Panc1 (cell line): Measurements from ENCODE around the gene NXPH2. TPM values are rescaled to one million over a fixed set of nuclear protein-coding genes. Genes with fewer than 3 reads are reported as not detected.

Experiments used
- ATAC-seq: fragments of 200-7000 bp; cut with Tn5 transposase; 2 replicates; pipeline ENCODE4 v1.9.1; 2020; ENCODE audit warnings: mild to moderate bottlenecking, moderate library complexity
- BruUV-seq: library from RNA; stranded (reverse); fragments of 400-500 nt; replicated peaks from 2 replicates; lab custom pipeline; 2021; lab: Mats Ljungman, UMichigan
- CTCF ChIA-PET: fragments of 300-600 bp; sonication (Branson Sonifier 250); formaldehyde crosslinking; loops from one replicate; lab custom pipeline; 2022; ENCODE audit warnings: antibody characterized with exemption; lab: Charles Lee
- POLR2A ChIA-PET: fragments of 300-600 bp; sonication (Branson Sonifier 250); formaldehyde crosslinking; loops from one replicate; lab custom pipeline; 2022; ENCODE audit warnings: antibody characterized with exemption; lab: Charles Lee
- DNase-seq: peaks from one replicate; pipeline ENCODE4 v3.0.0-alpha.2; 2010; ENCODE audit warnings: low read depth, low spot score
- H3K27ac ChIP-seq: 2 replicates; pipeline ENCODE4 v1.5.1; 2011; ENCODE audit warnings: mild to moderate bottlenecking, low read length, inconsistent platforms
- H3K27me3 ChIP-seq: fragments of 200-500 bp; sonication (Bioruptor generic); 2 replicates; pipeline ENCODE4 v1.6.0; 2014; ENCODE audit warnings: low read length, inconsistent platforms; ENCODE audit not compliant: control insufficient read depth, insufficient read depth
- H3K36me3 ChIP-seq: fragments of 200-500 bp; sonication (Bioruptor generic); 2 replicates; pipeline ENCODE4 v1.5.1; 2014; ENCODE audit warnings: inconsistent platforms, mild to moderate bottlenecking, low read length, moderate library complexity; ENCODE audit not compliant: control insufficient read depth, insufficient read depth
- H3K4me1 ChIP-seq: 2 replicates; pipeline ENCODE4 v1.5.1; 2011; ENCODE audit warnings: inconsistent platforms, mild to moderate bottlenecking, low read length, moderate library complexity; ENCODE audit not compliant: control insufficient read depth, insufficient read depth
- H3K4me3 ChIP-seq, 2 experiments: 2 replicates each; pipeline ENCODE4 v1.5.1; 2011 to 2012; ENCODE audit warnings: low read depth in 2 of 2, low read length in 2 of 2, mild to moderate bottlenecking in 2 of 2, inconsistent platforms in 1 of 2, moderate library complexity in 1 of 2
- H3K9me3 ChIP-seq: fragments of 200-500 bp; sonication (Bioruptor generic); 2 replicates; pipeline ENCODE4 v1.5.1; 2014; ENCODE audit warnings: low read depth, mild to moderate bottlenecking, inconsistent platforms, low read length, moderate library complexity; ENCODE audit not compliant: control insufficient read depth, insufficient read depth
- POLR2AphosphoS5 ChIP-seq: IDR thresholded peaks from 2 replicates; pipeline ENCODE4 v1.6.1; 2012; ENCODE audit warnings: mild to moderate bottlenecking, low read depth, low read length, moderate library complexity
- SIN3A ChIP-seq: IDR thresholded peaks from 2 replicates; pipeline ENCODE4 v1.6.1; 2012; ENCODE audit warnings: low read depth, mild to moderate bottlenecking, low read length, moderate library complexity, borderline replicate concordance; ENCODE audit not compliant: insufficient read depth
- TCF7L2 ChIP-seq: IDR thresholded peaks from 2 replicates; pipeline ENCODE4 v1.6.1; 2011; ENCODE audit warnings: mild to moderate bottlenecking, low read depth, low read length, inconsistent platforms
- in situ Hi-C: cut with HindIII; loops from 2 replicates; pipeline ENCODE4 v1.10.0; 2016; ENCODE audit warnings: low sequenced_read_pairs, low pct_unique_long_range_greater_than_20kb
- intact Hi-C: fragments of 100-400 bp; cut with micrococcal nuclease; formaldehyde crosslinking; loops from one replicate; pipeline ENCODE4 v1.10.0; 2022; ENCODE audit not compliant: unreplicated experiment
- total RNA-seq: library from RNA; stranded (reverse); gene quantifications from one replicate; pipeline ENCODE4 v1.2.1, GENCODE V29; 2021; ENCODE audit not compliant: unreplicated experiment
- TF ChIP-seq, protein P1 (sequence below): fragments of 450-650 bp; IDR thresholded peaks from 2 replicates; pipeline ENCODE4 v1.5.1; 2017; ENCODE audit warnings: mild to moderate bottlenecking
- TF ChIP-seq, protein P2 (sequence below), 2 experiments: IDR thresholded peaks; 2 replicates each; pipeline ENCODE4 v1.6.1; 2011 to 2012; ENCODE audit warnings: low read depth in 2 of 2, control low read depth in 1 of 2, low read length in 1 of 2, mild to moderate bottlenecking in 1 of 2, moderate library complexity in 1 of 2; ENCODE audit not compliant: insufficient read depth in 1 of 2

Gene NXPH2
- total RNA-seq, 1 experiment from 2014 or later = 5.4 TPM

DNA sequence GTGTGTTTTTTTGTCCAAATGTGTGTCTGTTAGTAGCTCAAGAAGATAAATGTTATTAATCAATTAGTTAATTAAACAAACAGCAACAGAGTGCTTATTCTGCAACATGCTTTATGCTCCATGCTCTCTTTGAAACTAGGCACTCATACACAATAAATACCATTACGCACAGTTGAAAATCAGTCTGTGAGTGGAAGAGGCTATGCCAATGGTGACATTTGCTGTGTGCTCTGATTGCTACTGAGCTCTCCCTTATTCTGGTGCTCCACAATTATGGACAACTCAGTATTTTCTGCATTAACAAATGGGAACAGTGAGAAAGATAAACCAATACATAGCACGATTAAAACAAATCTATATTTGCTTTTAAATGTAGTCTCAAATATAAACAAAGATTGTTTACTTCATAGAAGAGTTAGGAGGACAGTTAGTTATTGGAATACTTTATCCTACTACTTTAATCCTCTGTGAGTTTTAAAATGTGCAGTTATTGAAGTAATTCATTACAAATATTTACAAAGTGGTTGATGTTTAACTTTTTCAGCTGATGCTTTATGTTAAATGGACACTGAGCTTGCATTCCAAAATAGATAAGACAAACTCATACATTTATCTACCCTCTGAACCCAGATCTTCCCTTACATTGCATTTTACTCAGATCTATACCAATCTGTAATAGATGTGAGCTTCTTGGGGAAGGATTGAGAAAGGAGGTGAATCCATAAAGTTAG lies 55.3 kb downstream of the NXPH2 start:
- Histone ChIP-seq H3K36me3 (no peaks in the 10 kb centered on the region), H3K27me3 (no peaks in the 10 kb centered on the region), H3K4me1 (no peaks in the 10 kb centered on the region; the same call in 1 of the 2 replicates), H3K4me3 (no peak overlapping the region), H3K9me3 (no peaks in the 10 kb centered on the region), H3K27ac (no peak overlapping the region)
- CTCF ChIA-PET = no interaction called here
- ATAC-seq (no peak), DNase-seq (no peak)
- in situ Hi-C loops (no loop called here), intact Hi-C loops (no loop called here)
- TF ChIP-seq POLR2AphosphoS5 = no peak
- TF ChIP-seq, protein P1, sequence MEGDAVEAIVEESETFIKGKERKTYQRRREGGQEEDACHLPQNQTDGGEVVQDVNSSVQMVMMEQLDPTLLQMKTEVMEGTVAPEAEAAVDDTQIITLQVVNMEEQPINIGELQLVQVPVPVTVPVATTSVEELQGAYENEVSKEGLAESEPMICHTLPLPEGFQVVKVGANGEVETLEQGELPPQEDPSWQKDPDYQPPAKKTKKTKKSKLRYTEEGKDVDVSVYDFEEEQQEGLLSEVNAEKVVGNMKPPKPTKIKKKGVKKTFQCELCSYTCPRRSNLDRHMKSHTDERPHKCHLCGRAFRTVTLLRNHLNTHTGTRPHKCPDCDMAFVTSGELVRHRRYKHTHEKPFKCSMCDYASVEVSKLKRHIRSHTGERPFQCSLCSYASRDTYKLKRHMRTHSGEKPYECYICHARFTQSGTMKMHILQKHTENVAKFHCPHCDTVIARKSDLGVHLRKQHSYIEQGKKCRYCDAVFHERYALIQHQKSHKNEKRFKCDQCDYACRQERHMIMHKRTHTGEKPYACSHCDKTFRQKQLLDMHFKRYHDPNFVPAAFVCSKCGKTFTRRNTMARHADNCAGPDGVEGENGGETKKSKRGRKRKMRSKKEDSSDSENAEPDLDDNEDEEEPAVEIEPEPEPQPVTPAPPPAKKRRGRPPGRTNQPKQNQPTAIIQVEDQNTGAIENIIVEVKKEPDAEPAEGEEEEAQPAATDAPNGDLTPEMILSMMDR = no peak
- TF ChIP-seq, protein P2, sequence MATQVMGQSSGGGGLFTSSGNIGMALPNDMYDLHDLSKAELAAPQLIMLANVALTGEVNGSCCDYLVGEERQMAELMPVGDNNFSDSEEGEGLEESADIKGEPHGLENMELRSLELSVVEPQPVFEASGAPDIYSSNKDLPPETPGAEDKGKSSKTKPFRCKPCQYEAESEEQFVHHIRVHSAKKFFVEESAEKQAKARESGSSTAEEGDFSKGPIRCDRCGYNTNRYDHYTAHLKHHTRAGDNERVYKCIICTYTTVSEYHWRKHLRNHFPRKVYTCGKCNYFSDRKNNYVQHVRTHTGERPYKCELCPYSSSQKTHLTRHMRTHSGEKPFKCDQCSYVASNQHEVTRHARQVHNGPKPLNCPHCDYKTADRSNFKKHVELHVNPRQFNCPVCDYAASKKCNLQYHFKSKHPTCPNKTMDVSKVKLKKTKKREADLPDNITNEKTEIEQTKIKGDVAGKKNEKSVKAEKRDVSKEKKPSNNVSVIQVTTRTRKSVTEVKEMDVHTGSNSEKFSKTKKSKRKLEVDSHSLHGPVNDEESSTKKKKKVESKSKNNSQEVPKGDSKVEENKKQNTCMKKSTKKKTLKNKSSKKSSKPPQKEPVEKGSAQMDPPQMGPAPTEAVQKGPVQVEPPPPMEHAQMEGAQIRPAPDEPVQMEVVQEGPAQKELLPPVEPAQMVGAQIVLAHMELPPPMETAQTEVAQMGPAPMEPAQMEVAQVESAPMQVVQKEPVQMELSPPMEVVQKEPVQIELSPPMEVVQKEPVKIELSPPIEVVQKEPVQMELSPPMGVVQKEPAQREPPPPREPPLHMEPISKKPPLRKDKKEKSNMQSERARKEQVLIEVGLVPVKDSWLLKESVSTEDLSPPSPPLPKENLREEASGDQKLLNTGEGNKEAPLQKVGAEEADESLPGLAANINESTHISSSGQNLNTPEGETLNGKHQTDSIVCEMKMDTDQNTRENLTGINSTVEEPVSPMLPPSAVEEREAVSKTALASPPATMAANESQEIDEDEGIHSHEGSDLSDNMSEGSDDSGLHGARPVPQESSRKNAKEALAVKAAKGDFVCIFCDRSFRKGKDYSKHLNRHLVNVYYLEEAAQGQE (IDR thresholded peaks at IDR 0.05; ENCODE audit: insufficient read depth in 1 of 2, low read depth in 2 of 2, low read length in 1 of 2) = no peak
- TF ChIP-seq TCF7L2 = no peak
- TF ChIP-seq SIN3A = no peak
- BruUV-seq = no TSS peak
- POLR2A ChIA-PET = no interaction called here

DNA sequence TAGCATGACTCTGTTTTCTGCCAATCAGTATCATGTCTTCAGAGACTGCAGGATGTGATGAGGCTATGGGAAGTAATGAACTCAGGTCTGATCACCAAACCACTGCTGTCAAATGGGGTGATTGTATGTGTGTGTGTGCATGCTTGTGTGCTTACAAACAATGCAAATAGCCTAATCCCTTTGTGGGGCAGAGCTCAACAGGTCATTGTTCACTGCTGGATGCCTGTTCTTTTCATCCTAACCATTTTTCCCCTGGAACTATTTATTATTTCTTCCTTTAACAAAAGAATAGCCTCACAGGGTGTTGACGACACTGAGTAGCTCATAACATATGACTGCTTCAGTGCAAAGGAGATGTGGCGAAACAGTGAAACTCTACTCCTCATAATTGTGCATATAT lies 55.9 kb downstream of the NXPH2 start:
- no peak overlapping the region for H3K27ac ChIP-seq
- CTCF ChIA-PET = no interaction called here
- no peaks in the 10 kb centered on the region for H3K36me3 ChIP-seq
- TF ChIP-seq TCF7L2 (no peak), SIN3A (no peak), POLR2AphosphoS5 (no peak)
- TF ChIP-seq, protein P1 = no peak
- TF ChIP-seq, protein P2 (IDR thresholded peaks at IDR 0.05; ENCODE audit: insufficient read depth in 1 of 2, low read depth in 2 of 2, low read length in 1 of 2) = no peak
- intact Hi-C loops = no loop called here
- DNase-seq = no peak
- no TSS peak for BruUV-seq
- in situ Hi-C loops = no loop called here
- H3K9me3 ChIP-seq = no peaks in the 10 kb centered on the region
- no peaks in the 10 kb centered on the region for H3K27me3 ChIP-seq
- no peak overlapping the region for H3K4me3 ChIP-seq
- no peaks in the 10 kb centered on the region; the same call in 1 of the 2 replicates for H3K4me1 ChIP-seq
- POLR2A ChIA-PET = no interaction called here
- no peak for ATAC-seq
